ENCODE data around the gene MFSD2A. TPM values are rescaled to one million over a fixed set of nuclear protein-coding genes. Genes with fewer than 3 reads are reported as not detected.
A peak's percentile ranks its signal among the peaks of the same experiment; 100 is the strongest.

Gene MFSD2A
- total RNA-seq, 1 donor from 2014 or later: 0.90 TPM

DNA sequence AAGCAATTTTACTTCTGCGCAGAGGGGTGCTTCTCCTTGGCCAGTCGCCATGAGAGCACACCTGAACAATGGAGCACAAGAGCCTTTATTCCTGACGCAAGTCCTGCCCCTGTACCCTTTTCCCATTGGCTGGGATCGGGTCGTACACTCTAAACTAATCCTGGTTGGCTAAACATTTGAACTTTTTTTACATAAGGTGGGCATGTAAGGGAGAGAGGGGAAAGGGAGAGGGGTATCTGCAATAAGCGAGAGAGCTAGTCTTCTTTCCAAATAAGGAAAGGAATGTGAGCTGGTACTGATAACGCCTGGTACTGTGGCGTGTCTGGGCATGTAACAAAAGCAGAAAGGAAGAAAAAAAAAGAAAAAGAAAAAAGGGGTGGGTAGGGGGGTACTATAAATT, 21.8 kb downstream of the MFSD2A start:
- Histone ChIP-seq H3K36me3 (no peaks in the 10 kb centered on the region), H3K4me2 (no peak overlapping the region), H4K20me1 (ENCODE audit: low read depth) (no peaks in the 10 kb centered on the region), H3K79me2 (ENCODE audit: low read depth) (no peaks in the 10 kb centered on the region), H2AFZ (replicated peaks) (peak overlapping the region; percentile 50), H3K27me3 (no peaks in the 10 kb centered on the region), H3K9ac (no peak overlapping the region), H3K27ac (no peak overlapping the region), H3K4me3 (no peak overlapping the region), H3K4me1 (peaks cover 13% of the 10 kb centered on the region), H3K9me3 (ENCODE audit: low read depth) (no peaks in the 10 kb centered on the region), H3F3A (ENCODE audit: low read depth) (peaks cover 15% of the 10 kb centered on the region)
- Mint-ChIP-seq H3K9me3 (no peaks in the 10 kb centered on the region), H3K4me1 (peaks cover 15% of the 10 kb centered on the region), H3K36me3 (no peaks in the 10 kb centered on the region), H3K4me3 (no peak overlapping the region), H3K27me3 (ENCODE audit: insufficient read depth, low read depth) (peaks cover 3% of the 10 kb centered on the region), H3K27ac (no peak overlapping the region)
- DNase-seq (ENCODE audit: low spot score): peak; percentile 51
- TF ChIP-seq EZH2phosphoT487 (IDR thresholded peaks at IDR 0.05) (no peak), EZH2 (IDR thresholded peaks at IDR 0.05) (no peak)
- TF ChIP-seq, protein P1, sequence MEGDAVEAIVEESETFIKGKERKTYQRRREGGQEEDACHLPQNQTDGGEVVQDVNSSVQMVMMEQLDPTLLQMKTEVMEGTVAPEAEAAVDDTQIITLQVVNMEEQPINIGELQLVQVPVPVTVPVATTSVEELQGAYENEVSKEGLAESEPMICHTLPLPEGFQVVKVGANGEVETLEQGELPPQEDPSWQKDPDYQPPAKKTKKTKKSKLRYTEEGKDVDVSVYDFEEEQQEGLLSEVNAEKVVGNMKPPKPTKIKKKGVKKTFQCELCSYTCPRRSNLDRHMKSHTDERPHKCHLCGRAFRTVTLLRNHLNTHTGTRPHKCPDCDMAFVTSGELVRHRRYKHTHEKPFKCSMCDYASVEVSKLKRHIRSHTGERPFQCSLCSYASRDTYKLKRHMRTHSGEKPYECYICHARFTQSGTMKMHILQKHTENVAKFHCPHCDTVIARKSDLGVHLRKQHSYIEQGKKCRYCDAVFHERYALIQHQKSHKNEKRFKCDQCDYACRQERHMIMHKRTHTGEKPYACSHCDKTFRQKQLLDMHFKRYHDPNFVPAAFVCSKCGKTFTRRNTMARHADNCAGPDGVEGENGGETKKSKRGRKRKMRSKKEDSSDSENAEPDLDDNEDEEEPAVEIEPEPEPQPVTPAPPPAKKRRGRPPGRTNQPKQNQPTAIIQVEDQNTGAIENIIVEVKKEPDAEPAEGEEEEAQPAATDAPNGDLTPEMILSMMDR (IDR thresholded peaks at IDR 0.05): no peak

DNA sequence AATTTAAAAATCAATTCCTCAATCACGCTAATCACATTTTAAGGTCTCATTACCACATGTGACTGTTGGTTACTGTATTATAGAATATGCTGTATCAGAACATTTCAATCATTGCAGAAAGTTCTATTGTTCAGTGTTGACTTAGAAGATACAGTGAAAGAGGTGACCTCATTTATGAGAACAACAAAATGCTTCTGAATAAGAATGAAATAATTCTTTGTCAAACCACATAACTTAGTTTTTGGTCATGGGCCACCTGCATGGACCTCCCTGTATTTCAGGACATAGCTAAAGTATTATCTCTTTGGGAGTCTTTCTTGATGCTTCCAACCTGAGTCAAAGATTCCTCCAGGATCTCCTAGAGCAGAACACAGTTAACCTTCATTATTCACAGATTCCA, 22.3 kb downstream of the MFSD2A start:
- Histone ChIP-seq H3F3A (ENCODE audit: low read depth) (peaks cover 15% of the 10 kb centered on the region), H2AFZ (replicated peaks) (peak overlapping the region; percentile 50), H3K4me2 (no peak overlapping the region), H3K9ac (no peak overlapping the region), H3K4me1 (peaks cover 16% of the 10 kb centered on the region), H3K4me3 (no peak overlapping the region), H4K20me1 (ENCODE audit: low read depth) (no peaks in the 10 kb centered on the region), H3K27me3 (no peaks in the 10 kb centered on the region), H3K27ac (no peak overlapping the region), H3K79me2 (ENCODE audit: low read depth) (no peaks in the 10 kb centered on the region), H3K9me3 (ENCODE audit: low read depth) (no peaks in the 10 kb centered on the region), H3K36me3 (no peaks in the 10 kb centered on the region)
- H3K27ac Mint-ChIP-seq: no peak overlapping the region
- no peaks in the 10 kb centered on the region for H3K36me3 Mint-ChIP-seq
- TF ChIP-seq EZH2phosphoT487 (IDR thresholded peaks at IDR 0.05): no peak
- no peak for TF ChIP-seq EZH2 (IDR thresholded peaks at IDR 0.05)
- TF ChIP-seq, protein P1 (IDR thresholded peaks at IDR 0.05): no peak
- no peaks in the 10 kb centered on the region for H3K9me3 Mint-ChIP-seq
- peaks cover 3% of the 10 kb centered on the region for H3K27me3 Mint-ChIP-seq (ENCODE audit: insufficient read depth, low read depth)
- no peak for DNase-seq (ENCODE audit: low spot score)
- H3K4me1 Mint-ChIP-seq: peaks cover 19% of the 10 kb centered on the region
- no peak overlapping the region for H3K4me3 Mint-ChIP-seq

GRCh38 chr1:39979654-39980053, 24.7 kb downstream of the MFSD2A start:
- Mint-ChIP-seq H3K27ac (no peak overlapping the region), H3K4me3 (no peak overlapping the region), H3K9me3 (no peaks in the 10 kb centered on the region), H3K36me3 (no peaks in the 10 kb centered on the region), H3K4me1 (peaks cover 15% of the 10 kb centered on the region), H3K27me3 (ENCODE audit: insufficient read depth, low read depth) (peaks cover 3% of the 10 kb centered on the region)
- H3K27ac ChIP-seq: no peak overlapping the region
- TF ChIP-seq, protein P1 (IDR thresholded peaks at IDR 0.05): no peak
- TF ChIP-seq EZH2phosphoT487 (IDR thresholded peaks at IDR 0.05): no peak
- TF ChIP-seq EZH2 (IDR thresholded peaks at IDR 0.05): no peak
- no peak for DNase-seq (ENCODE audit: low spot score)
- no peaks in the 10 kb centered on the region for H3K36me3 ChIP-seq
- H3K4me3 ChIP-seq: no peak overlapping the region
- H2AFZ ChIP-seq (replicated peaks): no peak overlapping the region
- H3K9ac ChIP-seq: no peak overlapping the region
- peaks cover 6% of the 10 kb centered on the region for H3F3A ChIP-seq (ENCODE audit: low read depth)
- no peaks in the 10 kb centered on the region for H3K9me3 ChIP-seq (ENCODE audit: low read depth)
- H3K79me2 ChIP-seq (ENCODE audit: low read depth): no peaks in the 10 kb centered on the region
- peaks cover 16% of the 10 kb centered on the region for H3K4me1 ChIP-seq
- H3K27me3 ChIP-seq: no peaks in the 10 kb centered on the region
- no peak overlapping the region for H3K4me2 ChIP-seq
- no peaks in the 10 kb centered on the region for H4K20me1 ChIP-seq (ENCODE audit: low read depth)
